KMS-11 (cell line): ENCODE data around the gene DYNLL1.

Experiments used
- H2AFZ ChIP-seq: fragments of 200-600 bp; sonication (generic); 2 replicates; pipeline ENCODE4 v1.6.1; 2016; ENCODE audit warnings: antibody characterized with exemption, mixed run types, low read depth
- H3K27ac ChIP-seq: fragments of 200-600 bp; sonication (generic); 2 replicates; pipeline ENCODE4 v1.6.1; 2016; ENCODE audit warnings: mild to moderate bottlenecking, mixed run types
- H3K27me3 ChIP-seq: fragments of 200-600 bp; sonication (generic); 2 replicates; pipeline ENCODE4 v1.6.1; 2017; ENCODE audit warnings: mild to moderate bottlenecking, low read depth, mixed run types, moderate library complexity; ENCODE audit not compliant: insufficient read depth
- H3K36me3 ChIP-seq: fragments of 200-600 bp; sonication (generic); 2 replicates; pipeline ENCODE4 v1.6.1; 2017; ENCODE audit warnings: mild to moderate bottlenecking, mixed run types; ENCODE audit not compliant: insufficient read depth
- H3K4me1 ChIP-seq: fragments of 200-600 bp; sonication (generic); 2 replicates; pipeline ENCODE4 v1.6.1; 2016; ENCODE audit warnings: mild to moderate bottlenecking, low read depth, mixed run types; ENCODE audit not compliant: poor library complexity, severe bottlenecking
- H3K4me2 ChIP-seq: fragments of 200-600 bp; sonication (generic); 2 replicates; pipeline ENCODE4 v1.7.0; 2016; ENCODE audit warnings: mild to moderate bottlenecking, mixed run types
- H3K4me3 ChIP-seq: fragments of 200-600 bp; sonication (generic); IDR thresholded peaks from 2 replicates; pipeline ENCODE4 v1.6.1; 2017; ENCODE audit warnings: low read depth, low read length, mixed read lengths; ENCODE audit not compliant: insufficient read depth
- H3K79me2 ChIP-seq: fragments of 200-600 bp; sonication (generic); 2 replicates; pipeline ENCODE4 v1.6.1; 2016; ENCODE audit warnings: low read depth, mixed run types; ENCODE audit not compliant: insufficient read depth
- H3K9ac ChIP-seq: fragments of 200-600 bp; sonication (generic); 2 replicates; pipeline ENCODE4 v1.6.1; 2016; ENCODE audit warnings: mild to moderate bottlenecking, mixed run types
- H4K20me1 ChIP-seq: fragments of 200-600 bp; sonication (generic); 2 replicates; pipeline ENCODE4 v1.6.1; 2016; ENCODE audit warnings: mild to moderate bottlenecking, mixed run types; ENCODE audit not compliant: insufficient read depth
- CTCF ChIP-seq: fragments of 200-600 bp; sonication (generic); conservative IDR thresholded peaks from 2 replicates; pipeline ENCODE4 v1.6.1; 2017; ENCODE audit warnings: low read depth, mild to moderate bottlenecking, antibody characterized with exemption, low read length, moderate library complexity, mixed read lengths

DYNLL1 gene

GRCh38 chr12:120542166-120542565, 46.3 kb downstream of the DYNLL1 start:
- Histone ChIP-seq H3K4me3 (no peak overlapping the region), H3K4me1 (peaks cover 71% of the 10 kb centered on the region), H3K79me2 (peaks cover 98% of the 10 kb centered on the region), H3K4me2 (peak overlapping the region; percentile 33; the same call in 1 of the 2 replicates), H4K20me1 (peaks cover 3% of the 10 kb centered on the region; the same call in 1 of the 2 replicates), H2AFZ (no peak overlapping the region), H3K36me3 (peaks cover 7% of the 10 kb centered on the region; the same call in 1 of the 2 replicates), H3K27ac (no peak overlapping the region), H3K9ac (no peak overlapping the region), H3K27me3 (no peaks in the 10 kb centered on the region)
- no peak for TF ChIP-seq CTCF

GRCh38 chr12:120544691-120545090, 48.8 kb downstream of the DYNLL1 start:
- Histone ChIP-seq H3K4me2 (no peak overlapping the region), H3K4me1 (peaks cover 46% of the 10 kb centered on the region), H3K4me3 (no peak overlapping the region), H3K9ac (no peak overlapping the region), H3K79me2 (peaks cover 97% of the 10 kb centered on the region), H3K27ac (no peak overlapping the region), H2AFZ (no peak overlapping the region), H4K20me1 (peaks cover 3% of the 10 kb centered on the region; the same call in 1 of the 2 replicates), H3K27me3 (no peaks in the 10 kb centered on the region), H3K36me3 (peaks cover 7% of the 10 kb centered on the region; the same call in 1 of the 2 replicates)
- TF ChIP-seq CTCF, result no peak

- H3K36me3 ChIP-seq, result peaks cover 7% of the 10 kb centered on the region; the same call in 1 of the 2 replicates
- no peak overlapping the region for H3K9ac ChIP-seq
- H3K4me2 ChIP-seq, result no peak overlapping the region
- peaks cover 83% of the 10 kb centered on the region for H3K79me2 ChIP-seq
- H3K4me3 ChIP-seq, result no peak overlapping the region
- H3K27ac ChIP-seq, result no peak overlapping the region
- H3K4me1 ChIP-seq, result peaks cover 33% of the 10 kb centered on the region
- H3K27me3 ChIP-seq, result no peaks in the 10 kb centered on the region
- no peak overlapping the region for H2AFZ ChIP-seq
- H4K20me1 ChIP-seq, result peaks cover 3% of the 10 kb centered on the region; the same call in 1 of the 2 replicates
- TF ChIP-seq CTCF, result no peak
Observed at GRCh38 chr12:120546050-120546386, 50.1 kb downstream of the DYNLL1 start.
